Esophagus (tissue), 2 donors: ENCODE data around the gene SPG21. TPM values are rescaled to one million over a fixed set of nuclear protein-coding genes. Genes with fewer than 3 reads are reported as not detected.

Experiments used
- H3K27ac ChIP-seq, 2 donors: one replicate each; pipeline ENCODE4 v1.5.1; 2013; ENCODE audit warnings: low read depth in 2 of 2, mild to moderate bottlenecking in 2 of 2, inconsistent platforms in 1 of 2, low read length in 1 of 2, moderate library complexity in 1 of 2
- H3K27me3 ChIP-seq, 2 donors: one replicate each; pipeline ENCODE4 v1.6.1; 2013; ENCODE audit warnings: low read length in 2 of 2, control low read depth in 1 of 2, mild to moderate bottlenecking in 1 of 2; ENCODE audit not compliant: insufficient read depth in 2 of 2, control insufficient read depth in 1 of 2
- H3K36me3 ChIP-seq, 2 donors: one replicate each; pipeline ENCODE4 v1.6.1; 2013; ENCODE audit warnings: low read length in 1 of 2; ENCODE audit not compliant: control insufficient read depth in 2 of 2, insufficient read depth in 2 of 2
- H3K4me1 ChIP-seq, 2 donors: one replicate each; pipeline ENCODE4 v1.6.1; 2013; ENCODE audit warnings: low read length in 1 of 2; ENCODE audit not compliant: control insufficient read depth in 2 of 2, insufficient read depth in 2 of 2
- H3K4me3 ChIP-seq, 2 donors: one replicate each; pipeline ENCODE4 v1.5.1; 2013; ENCODE audit warnings: low read length in 2 of 2, mild to moderate bottlenecking in 2 of 2, low read depth in 1 of 2, moderate library complexity in 1 of 2
- H3K9me3 ChIP-seq, 2 donors: one replicate each; pipeline ENCODE4 v1.6.1; 2013; ENCODE audit warnings: mild to moderate bottlenecking in 2 of 2, low read depth in 1 of 2, low read length in 1 of 2, moderate library complexity in 1 of 2; ENCODE audit not compliant: control insufficient read depth in 2 of 2, insufficient read depth in 1 of 2
- WGBS, 2 donors: extraction: QIAGEN DNeasy Blood & Tissue Kit; methylation state at CpG; one replicate each; pipeline ENCODE4 v1.1.7; 2013; 5-methylcytosine and 5-hydroxymethylcytosine counted together
- polyA plus RNA-seq, 2 donors: library from polyadenylated mRNA; stranded (reverse); fragments of 200-250 nt; gene quantifications; one replicate each; pipeline ENCODE4 v1.2.3, GENCODE V29; 2013
- donor health status: healthy with polysubstance abuse.
- donor health status: Bipolar disorder and iron deficiency.

Gene SPG21
- polyA plus RNA-seq, 2 donors = 22.9 to 34.3 TPM

DNA sequence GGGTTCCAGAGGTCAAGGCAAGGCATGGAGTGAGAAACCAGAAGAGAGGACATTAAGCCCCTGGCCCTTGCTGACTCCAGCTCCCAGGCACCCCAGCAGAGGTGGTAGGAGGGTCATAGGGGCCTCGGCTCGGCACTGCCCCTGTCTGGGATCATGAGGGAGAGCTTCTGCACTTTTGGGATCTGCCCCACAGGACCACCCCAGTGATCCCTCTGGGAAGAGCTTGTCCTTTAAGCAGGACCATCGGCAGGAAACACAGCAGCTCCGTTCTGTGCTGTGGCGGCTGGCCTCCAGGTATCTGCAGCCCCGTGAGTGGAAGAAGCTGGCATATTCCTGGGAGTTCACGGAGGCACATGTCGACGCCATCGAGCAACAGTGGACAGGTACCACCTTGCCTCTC lies 42.5 kb downstream of the SPG21 start:
- 85 to 87% methylated on average over 8 to 10 of the region's 10 CpGs for WGBS, 2 donors
- Histone ChIP-seq H3K4me1 (no peaks in the 10 kb centered on the region), H3K27me3 (no peaks in the 10 kb centered on the region), H3K27ac (no peak overlapping the region), H3K36me3 (peaks cover 2 to 4% of the 10 kb centered on the region in 2 donors), H3K4me3 (no peak overlapping the region), H3K9me3 (no peaks in the 10 kb centered on the region)

DNA sequence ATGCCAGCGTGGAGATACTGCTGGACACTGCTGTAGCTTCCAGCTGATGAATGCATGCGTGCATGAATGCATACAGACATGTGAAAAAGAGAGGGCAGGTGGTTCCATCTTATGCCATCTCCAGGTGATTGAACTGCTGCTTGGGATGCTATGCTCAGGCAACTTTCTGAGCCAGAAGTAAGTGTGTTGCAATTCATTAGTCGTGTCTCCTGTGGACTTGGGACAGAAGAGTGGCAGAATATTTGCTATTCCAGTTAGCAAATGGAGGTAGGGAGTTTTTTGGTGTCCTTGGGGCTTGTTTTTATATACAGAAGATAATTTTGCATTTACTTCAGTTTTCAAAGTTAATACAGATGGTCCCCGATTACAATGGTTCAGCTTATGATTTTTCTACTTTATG lies 44.8 kb downstream of the SPG21 start:
- no peaks in the 10 kb centered on the region for H3K4me1 ChIP-seq
- no peak overlapping the region for H3K27ac ChIP-seq
- H3K36me3 ChIP-seq = peaks cover 2 to 4% of the 10 kb centered on the region in 2 donors
- H3K27me3 ChIP-seq = no peaks in the 10 kb centered on the region
- no peak overlapping the region for H3K4me3 ChIP-seq
- no peaks in the 10 kb centered on the region for H3K9me3 ChIP-seq
- WGBS, 2 donors = 66 to 70% methylated on average over 4 of the region's 4 CpGs

DNA sequence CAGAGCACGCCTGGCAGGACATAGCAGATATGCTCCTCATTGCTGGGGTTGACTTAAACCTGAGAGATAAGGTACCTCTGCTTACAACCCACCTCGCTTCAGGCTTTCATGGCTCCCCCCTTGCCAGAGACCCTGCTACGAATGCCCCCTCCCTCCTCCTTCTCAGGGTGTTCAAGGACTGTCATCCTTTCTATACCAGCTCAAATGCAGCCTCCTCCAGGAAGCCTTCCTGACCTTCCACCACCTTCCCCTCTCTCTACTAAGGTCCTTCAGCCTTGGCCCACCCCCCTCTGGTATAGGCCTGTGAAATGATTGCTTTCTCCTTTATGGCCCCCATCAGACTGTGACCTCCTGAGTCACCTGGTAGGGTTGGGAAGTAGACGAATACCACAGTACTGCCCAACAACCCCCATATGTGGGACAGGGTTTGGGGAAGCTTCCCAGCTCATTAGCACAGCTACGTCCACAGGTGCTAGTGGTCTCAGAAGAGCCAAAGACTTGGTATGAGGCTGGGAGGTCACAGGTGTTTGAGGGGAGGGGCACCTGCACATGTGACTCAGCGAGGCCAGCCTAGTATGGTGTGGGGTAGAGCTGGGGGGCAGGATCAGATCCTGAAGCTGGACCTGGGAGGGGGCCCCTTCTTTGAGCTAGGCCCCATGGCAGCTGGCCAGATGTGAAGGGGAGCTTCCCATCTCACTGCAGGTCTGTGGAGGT lies 46.0 kb downstream of the SPG21 start:
- WGBS, 2 donors = 88 to 92% methylated on average over 6 of the region's 6 CpGs

DNA sequence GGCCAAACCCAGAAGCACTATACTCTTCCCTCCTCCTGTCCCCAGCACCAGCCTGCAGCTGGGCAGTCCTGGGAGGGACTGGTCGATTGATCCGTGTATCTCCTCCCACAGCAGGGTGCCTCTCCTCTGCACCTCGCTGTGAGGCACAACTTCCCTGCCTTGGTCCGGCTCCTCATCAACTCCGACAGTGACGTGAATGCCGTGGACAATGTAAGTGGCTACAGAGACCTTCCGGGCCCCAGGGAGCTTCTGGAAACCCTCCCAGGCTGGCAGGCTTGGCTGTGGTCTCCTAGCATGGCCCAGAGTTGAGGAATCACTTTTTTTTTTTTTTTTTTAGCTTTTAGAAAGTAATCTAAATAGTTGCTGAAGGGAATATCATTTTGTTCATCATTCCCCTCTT lies 47.4 kb downstream of the SPG21 start:
- H3K4me1 ChIP-seq = no peaks in the 10 kb centered on the region
- peaks cover 0 to 4% of the 10 kb centered on the region in 2 donors for H3K36me3 ChIP-seq
- no peak overlapping the region for H3K27ac ChIP-seq
- 80 to 83% methylated on average over 8 of the region's 8 CpGs for WGBS, 2 donors
- H3K9me3 ChIP-seq = no peaks in the 10 kb centered on the region
- H3K4me3 ChIP-seq = no peak overlapping the region
- no peaks in the 10 kb centered on the region for H3K27me3 ChIP-seq

More for the DNA sequence above, 46.0 kb downstream of the SPG21 start:
- Histone ChIP-seq H3K27me3 (no peaks in the 10 kb centered on the region), H3K9me3 (no peaks in the 10 kb centered on the region), H3K4me1 (no peaks in the 10 kb centered on the region), H3K27ac (no peak overlapping the region), H3K36me3 (peaks cover 0 to 4% of the 10 kb centered on the region in 2 donors), H3K4me3 (no peak overlapping the region)

DNA sequence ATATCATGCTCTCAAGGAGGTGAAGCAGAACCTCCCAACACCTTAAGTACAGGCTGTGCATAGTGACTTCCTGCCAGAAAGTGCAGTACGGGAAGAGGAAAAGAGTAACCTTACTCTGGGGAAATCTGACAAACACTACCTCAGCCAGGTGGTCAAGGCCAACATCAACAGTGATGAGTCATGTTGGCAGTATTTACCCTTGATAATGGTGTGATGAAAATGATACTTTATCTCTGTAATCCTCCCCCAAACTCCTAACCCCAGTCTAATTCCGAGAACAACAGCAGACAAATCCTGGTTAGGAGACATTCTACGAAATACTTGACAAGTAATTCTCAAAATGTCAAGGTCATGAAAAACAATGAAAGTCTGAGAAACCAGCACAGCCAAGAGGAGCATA lies 51.5 kb downstream of the SPG21 start:
- H3K36me3 ChIP-seq = no peaks in the 10 kb centered on the region
- H3K4me1 ChIP-seq = no peaks in the 10 kb centered on the region
- 53 to 65% methylated on average over 3 of the region's 3 CpGs for WGBS, 2 donors
- no peaks in the 10 kb centered on the region for H3K9me3 ChIP-seq
- no peak overlapping the region for H3K4me3 ChIP-seq
- no peaks in the 10 kb centered on the region for H3K27me3 ChIP-seq
- H3K27ac ChIP-seq = no peak overlapping the region

DNA sequence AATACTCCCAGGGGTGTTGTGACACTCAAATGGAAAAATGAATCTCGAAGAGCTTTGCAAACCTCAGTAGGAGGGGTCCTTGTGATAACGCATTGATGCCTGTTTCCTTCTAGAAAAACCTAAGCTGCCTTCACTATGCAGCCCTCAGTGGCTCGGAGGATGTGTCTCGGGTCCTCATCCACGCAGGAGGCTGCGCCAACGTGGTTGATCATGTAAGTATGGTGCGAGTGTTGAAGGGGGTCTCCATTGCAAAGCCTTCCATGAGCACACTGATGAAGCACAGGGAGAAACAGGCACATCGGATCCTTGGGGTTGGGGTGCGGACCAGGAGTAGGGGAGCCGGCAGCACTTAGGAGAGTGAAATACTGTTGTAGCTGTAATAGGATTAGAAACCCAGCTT lies 55.7 kb downstream of the SPG21 start:
- Histone ChIP-seq H3K36me3 (no peaks in the 10 kb centered on the region), H3K9me3 (no peaks in the 10 kb centered on the region), H3K4me1 (no peaks in the 10 kb centered on the region), H3K4me3 (no peak overlapping the region), H3K27ac (no peak overlapping the region), H3K27me3 (no peaks in the 10 kb centered on the region)
- WGBS, 2 donors = 95 to 97% methylated on average over 11 of the region's 11 CpGs

DNA sequence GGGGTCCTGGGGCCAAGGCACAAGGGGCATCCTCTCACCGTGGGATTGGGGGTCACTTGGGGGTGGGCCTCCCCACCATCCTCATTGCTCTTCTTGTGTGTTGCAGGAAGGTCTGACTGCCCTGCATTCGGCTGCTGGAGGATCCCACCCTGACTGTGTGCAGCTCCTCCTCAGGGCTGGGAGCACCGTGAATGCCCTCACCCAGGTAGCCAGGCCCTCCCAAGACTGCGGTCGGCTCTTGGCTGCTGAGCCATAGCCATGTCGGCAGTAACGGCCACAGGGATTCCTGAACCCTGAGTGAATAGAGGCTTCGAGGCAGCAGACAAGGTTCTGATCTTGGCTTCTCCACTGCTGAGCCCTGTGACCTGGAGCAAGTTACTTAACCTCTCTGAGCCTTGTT lies 58.3 kb downstream of the SPG21 start:
- Histone ChIP-seq H3K36me3 (no peaks in the 10 kb centered on the region), H3K27me3 (no peaks in the 10 kb centered on the region), H3K27ac (no peak overlapping the region), H3K9me3 (no peaks in the 10 kb centered on the region), H3K4me1 (no peaks in the 10 kb centered on the region), H3K4me3 (no peak overlapping the region)
- 89 to 91% methylated on average over 8 of the region's 8 CpGs for WGBS, 2 donors

DNA sequence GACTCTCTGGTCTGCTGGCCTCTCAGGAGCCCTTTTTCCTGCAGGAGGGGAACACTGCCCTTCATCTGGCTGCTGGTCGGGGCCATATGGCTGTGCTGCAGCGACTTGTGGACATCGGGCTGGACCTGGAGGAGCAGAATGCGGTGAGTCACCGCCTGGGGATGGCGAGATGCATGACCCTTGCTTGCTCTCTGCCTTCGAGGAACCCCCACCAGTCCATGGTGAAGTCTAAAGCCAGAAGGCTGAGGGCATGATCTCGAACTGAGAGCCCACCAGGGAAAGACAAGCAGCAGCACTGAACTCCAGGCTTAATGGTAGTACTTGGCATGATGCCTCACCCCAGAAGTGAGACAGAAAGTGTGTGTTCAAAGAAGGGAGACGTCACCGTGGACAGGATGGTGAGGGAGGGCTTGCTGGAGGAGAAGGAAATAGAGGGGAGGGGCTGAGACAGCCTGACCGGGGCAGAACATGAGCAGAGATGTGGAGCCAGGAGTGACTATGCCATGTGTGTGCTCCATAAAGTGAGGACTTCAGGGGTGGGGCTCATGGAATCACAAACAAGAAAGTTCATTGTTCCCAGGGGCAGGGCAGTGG lies 58.8 kb downstream of the SPG21 start:
- H3K9me3 ChIP-seq = no peaks in the 10 kb centered on the region
- H3K27me3 ChIP-seq = no peaks in the 10 kb centered on the region
- no peaks in the 10 kb centered on the region for H3K4me1 ChIP-seq
- H3K27ac ChIP-seq = no peak overlapping the region
- no peak overlapping the region for H3K4me3 ChIP-seq
- H3K36me3 ChIP-seq = no peaks in the 10 kb centered on the region
- WGBS, 2 donors = 78 to 83% methylated on average over 11 of the region's 11 CpGs

DNA sequence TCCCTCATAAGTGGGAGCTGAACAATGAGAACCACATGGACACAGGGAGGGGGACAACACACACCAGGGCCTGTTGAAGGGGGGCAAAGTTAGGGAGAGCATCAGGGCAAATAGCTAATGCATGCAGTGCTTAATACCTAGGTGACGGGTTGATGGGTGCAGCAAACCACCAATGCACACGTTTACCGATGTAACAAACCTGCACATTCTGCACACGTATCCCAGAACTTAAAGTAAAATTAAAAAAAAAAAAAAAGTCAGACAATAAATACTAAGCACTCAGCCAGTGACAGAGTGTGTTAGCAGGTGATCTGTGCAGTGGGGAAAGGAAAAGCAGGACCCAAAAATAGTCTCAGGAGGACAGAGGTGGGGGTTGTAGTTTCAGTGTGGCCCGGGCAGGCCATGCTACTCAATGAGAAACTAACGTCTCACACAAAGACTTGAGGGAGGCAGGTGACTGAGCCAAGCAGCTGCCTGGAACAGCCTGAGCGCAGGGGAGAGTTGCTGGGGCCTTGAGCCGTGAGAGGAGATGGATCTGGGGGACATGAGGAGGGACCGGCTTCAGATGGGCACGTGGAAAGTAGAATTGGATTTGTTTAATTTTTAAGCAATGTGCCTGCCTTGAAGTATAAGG lies 59.6 kb downstream of the SPG21 start:
- Histone ChIP-seq H3K4me3 (no peak overlapping the region), H3K27ac (no peak overlapping the region), H3K9me3 (no peaks in the 10 kb centered on the region), H3K4me1 (no peaks in the 10 kb centered on the region), H3K27me3 (no peaks in the 10 kb centered on the region), H3K36me3 (no peaks in the 10 kb centered on the region)
- 88 to 93% methylated on average over 10 of the region's 10 CpGs for WGBS, 2 donors
